RWPE2 (cell line): ENCODE results near the gene GPC5.
"Not testable (repeated sequence)": the region's sequence is repeated elsewhere in the genome, so short reads cannot be mapped to it uniquely, and the experiment has no call there.

Source experiments
- ATAC-seq: fragments of 200-7000 bp; cut with Tn5 transposase; 3 replicates; pipeline ENCODE4 v1.9.1; 2021; ENCODE audit warnings: low read depth
- DNase-seq: peaks from one replicate; pipeline ENCODE4 v3.0.0-alpha.2; 2020; ENCODE audit warnings: low spot score
- H3K27ac ChIP-seq: fragments of 450-650 bp; 2 replicates; pipeline ENCODE4 v1.5.1; 2017; ENCODE audit warnings: mild to moderate bottlenecking; ENCODE audit not compliant: poor library complexity, severe bottlenecking
- H3K27me3 ChIP-seq: fragments of 250-450 bp; sonication (Bioruptor Pico); 2 replicates; pipeline ENCODE4 v1.5.1; 2021; ENCODE audit warnings: mild to moderate bottlenecking, moderate library complexity; ENCODE audit not compliant: insufficient read depth, poor library complexity, severe bottlenecking
- H3K36me3 ChIP-seq: fragments of 250-450 bp; sonication (Bioruptor Pico); 2 replicates; pipeline ENCODE4 v1.5.1; 2020; ENCODE audit warnings: low read depth, mild to moderate bottlenecking, moderate library complexity
- H3K4me1 ChIP-seq: fragments of 250-450 bp; sonication (Bioruptor Pico); 2 replicates; pipeline ENCODE4 v1.5.1; 2021; ENCODE audit warnings: mild to moderate bottlenecking, moderate library complexity; ENCODE audit not compliant: insufficient read depth, poor library complexity, severe bottlenecking
- H3K4me3 ChIP-seq: fragments of 250-450 bp; sonication (Bioruptor Pico); 2 replicates; pipeline ENCODE4 v1.5.1; 2021; ENCODE audit warnings: mild to moderate bottlenecking, moderate library complexity; ENCODE audit not compliant: severe bottlenecking
- H3K9me3 ChIP-seq: fragments of 250-450 bp; sonication (Bioruptor Pico); 2 replicates; pipeline ENCODE4 v1.5.1; 2021; ENCODE audit warnings: mild to moderate bottlenecking, moderate library complexity; ENCODE audit not compliant: severe bottlenecking
- CTCF ChIP-seq: fragments of 450-650 bp; IDR thresholded peaks from one replicate; pipeline ENCODE4 v1.5.1; 2017; ENCODE audit warnings: mild to moderate bottlenecking, moderate library complexity; ENCODE audit not compliant: poor library complexity, severe bottlenecking

The GPC5 gene

GRCh38 chr13:91426913-91427312, 28.5 kb downstream of the GPC5 start:
- H3K27ac ChIP-seq, result no peak overlapping the region
- H3K9me3 ChIP-seq, result no peaks in the 10 kb centered on the region
- no peak for TF ChIP-seq CTCF
- H3K4me3 ChIP-seq, result no peak overlapping the region
- ATAC-seq, result no peak
- H3K4me1 ChIP-seq, result no peaks in the 10 kb centered on the region
- no peaks in the 10 kb centered on the region for H3K27me3 ChIP-seq
- no peaks in the 10 kb centered on the region for H3K36me3 ChIP-seq
- DNase-seq, result no peak

- not testable (repeated sequence) for H3K36me3 ChIP-seq, H3K27me3 ChIP-seq, H3K4me1 ChIP-seq, ATAC-seq, H3K27ac ChIP-seq, DNase-seq, H3K9me3 ChIP-seq, H3K4me3 ChIP-seq
These were observed 40.3 kb downstream of the GPC5 start for GRCh38 chr13:91438674-91439073.

GRCh38 chr13:91450913-91451312, 52.5 kb downstream of the GPC5 start:
- Histone ChIP-seq H3K27me3 (peaks cover 5% of the 10 kb centered on the region), H3K4me1 (no peaks in the 10 kb centered on the region), H3K9me3 (peaks cover 3% of the 10 kb centered on the region), H3K36me3 (no peaks in the 10 kb centered on the region), H3K27ac (no peak overlapping the region), H3K4me3 (no peak overlapping the region)
- ATAC-seq, result no peak
- TF ChIP-seq CTCF, result no peak
- DNase-seq, result no peak

GRCh38 chr13:91454666-91455065, 56.2 kb downstream of the GPC5 start:
- peaks cover 5% of the 10 kb centered on the region for H3K27me3 ChIP-seq
- no peak overlapping the region for H3K27ac ChIP-seq
- DNase-seq (no peak), ATAC-seq (no peak)
- TF ChIP-seq CTCF, result no peak
- H3K4me3 ChIP-seq, result no peak overlapping the region
- peaks cover 3% of the 10 kb centered on the region for H3K9me3 ChIP-seq
- H3K4me1 ChIP-seq, result no peaks in the 10 kb centered on the region
- no peaks in the 10 kb centered on the region for H3K36me3 ChIP-seq

GRCh38 chr13:91456837-91457236, 58.4 kb downstream of the GPC5 start:
- TF ChIP-seq CTCF, result no peak
- DNase-seq, result no peak

More at GRCh38 chr13:91456837-91457236, 58.4 kb downstream of the GPC5 start:
- peaks cover 2% of the 10 kb centered on the region for H3K9me3 ChIP-seq
- no peaks in the 10 kb centered on the region for H3K4me1 ChIP-seq
- no peak overlapping the region for H3K27ac ChIP-seq
- no peak overlapping the region for H3K4me3 ChIP-seq
- H3K36me3 ChIP-seq, result no peaks in the 10 kb centered on the region
- H3K27me3 ChIP-seq, result peaks cover 5% of the 10 kb centered on the region
- ATAC-seq, result no peak
